ENCODE measurements around the gene ST6GALNAC3.

ST6GALNAC3 gene

DNA sequence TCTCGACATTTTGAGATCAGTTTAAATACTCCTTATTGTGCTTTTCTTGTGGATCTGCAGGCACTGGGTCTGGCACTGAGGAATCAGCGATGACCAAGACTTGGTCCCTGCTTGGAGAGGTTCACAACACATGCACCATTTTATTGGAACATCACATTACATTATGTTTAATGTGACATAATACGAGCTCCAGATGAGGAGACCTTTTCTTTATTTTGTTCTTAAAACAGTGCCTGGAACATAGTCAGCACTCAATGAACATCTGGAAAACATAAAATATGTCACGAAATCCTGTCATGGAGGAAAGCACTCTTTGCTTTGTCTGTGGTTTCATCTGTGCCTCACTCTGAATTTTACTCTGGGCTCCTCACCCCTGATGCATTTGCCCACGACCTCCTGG lies 110.7 kb downstream of the ST6GALNAC3 start:
- Histone ChIP-seq H3K4me3 (ENCODE audit: low read length) (no peak overlapping the region), H3K9me3 (ENCODE audit: control insufficient read depth, low read length) (no peaks in the 10 kb centered on the region), H3K36me3 (ENCODE audit: control insufficient read depth, insufficient read depth, low read length) (no peaks in the 10 kb centered on the region), H3K27me3 (ENCODE audit: control insufficient read depth, insufficient read depth, low read length) (no peaks in the 10 kb centered on the region), H3K4me1 (ENCODE audit: control insufficient read depth, insufficient read depth, low read length) (no peaks in the 10 kb centered on the region), H3K9ac (ENCODE audit: low read length) (no peak overlapping the region)

DNA sequence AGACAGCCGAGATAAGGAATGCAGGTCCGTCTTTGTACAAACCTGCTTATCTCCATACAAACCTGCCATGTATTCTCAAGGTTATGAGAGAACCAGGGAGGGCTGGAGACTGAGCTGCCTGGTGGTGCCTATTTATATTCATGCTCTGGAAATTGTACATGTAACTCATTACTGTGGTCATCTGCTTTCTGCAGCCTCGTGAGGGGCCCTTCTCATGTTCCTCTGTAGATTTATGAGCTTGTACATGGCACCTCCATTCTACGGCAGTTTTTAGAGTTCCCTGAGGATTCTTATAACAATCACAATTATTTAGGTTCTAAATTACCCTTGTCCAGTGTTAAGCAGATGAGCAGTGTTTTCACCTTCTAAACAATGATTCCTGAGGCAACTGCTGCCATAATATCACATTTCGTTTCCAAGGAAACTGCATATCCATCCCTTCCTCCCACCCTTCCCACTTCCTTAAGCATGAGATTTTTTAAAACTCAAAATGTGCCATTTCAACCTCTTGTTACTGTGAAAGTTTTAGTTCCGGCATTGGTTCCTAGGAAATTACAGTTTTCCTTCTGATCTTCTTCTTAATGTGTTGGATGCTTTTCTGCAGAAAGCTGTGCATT lies 112.1 kb downstream of the ST6GALNAC3 start:
- Histone ChIP-seq H3K9me3 (ENCODE audit: control insufficient read depth, low read length) (no peaks in the 10 kb centered on the region), H3K36me3 (ENCODE audit: control insufficient read depth, insufficient read depth, low read length) (no peaks in the 10 kb centered on the region), H3K9ac (ENCODE audit: low read length) (no peak overlapping the region), H3K27me3 (ENCODE audit: control insufficient read depth, insufficient read depth, low read length) (no peaks in the 10 kb centered on the region), H3K4me1 (ENCODE audit: control insufficient read depth, insufficient read depth, low read length) (no peaks in the 10 kb centered on the region), H3K4me3 (ENCODE audit: low read length) (no peak overlapping the region)

DNA sequence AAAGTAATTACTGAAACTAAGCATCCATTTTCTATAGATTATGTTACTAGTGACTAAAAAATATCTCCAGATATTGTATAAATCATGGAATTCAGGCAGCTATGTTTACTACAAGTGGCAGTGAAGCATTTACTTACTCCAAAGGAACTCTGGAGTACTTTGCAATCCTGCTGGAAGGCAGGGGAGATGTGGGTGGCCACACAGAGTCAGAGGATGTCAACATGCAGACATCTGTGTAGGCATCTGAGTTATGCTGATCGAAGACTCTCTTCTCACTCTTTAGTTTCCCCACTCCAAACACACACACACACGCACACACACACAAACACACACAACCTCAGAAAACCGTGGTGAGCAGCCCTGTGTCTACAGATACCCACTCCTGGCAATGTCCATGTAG lies 112.9 kb downstream of the ST6GALNAC3 start:
- H3K36me3 ChIP-seq (ENCODE audit: control insufficient read depth, insufficient read depth, low read length): no peaks in the 10 kb centered on the region
- H3K9me3 ChIP-seq (ENCODE audit: control insufficient read depth, low read length): no peaks in the 10 kb centered on the region
- no peaks in the 10 kb centered on the region for H3K4me1 ChIP-seq (ENCODE audit: control insufficient read depth, insufficient read depth, low read length)
- no peak overlapping the region for H3K9ac ChIP-seq (ENCODE audit: low read length)
- no peaks in the 10 kb centered on the region for H3K27me3 ChIP-seq (ENCODE audit: control insufficient read depth, insufficient read depth, low read length)
- no peak overlapping the region for H3K4me3 ChIP-seq (ENCODE audit: low read length)

DNA sequence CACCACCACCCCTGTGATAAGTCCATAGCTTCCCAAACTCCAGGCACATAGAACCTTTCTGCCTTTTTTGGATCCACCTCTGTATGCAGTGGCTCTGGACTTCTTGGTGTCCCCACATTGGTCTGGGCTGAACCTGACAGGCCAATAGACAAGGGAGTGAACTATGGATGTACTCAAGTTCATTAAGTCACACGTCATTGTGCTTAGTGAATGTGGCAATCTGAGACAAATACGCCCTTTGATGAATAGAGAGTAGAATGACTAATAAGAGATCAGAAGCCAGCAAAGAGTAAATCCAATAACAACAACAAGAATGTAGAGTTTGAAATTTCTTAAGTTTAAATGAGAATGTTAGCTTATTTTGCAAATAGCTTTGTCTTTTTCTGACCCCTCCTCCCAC lies 114.8 kb downstream of the ST6GALNAC3 start:
- Histone ChIP-seq H3K9me3 (ENCODE audit: control insufficient read depth, low read length) (no peaks in the 10 kb centered on the region), H3K36me3 (ENCODE audit: control insufficient read depth, insufficient read depth, low read length) (no peaks in the 10 kb centered on the region), H3K9ac (ENCODE audit: low read length) (no peak overlapping the region), H3K27me3 (ENCODE audit: control insufficient read depth, insufficient read depth, low read length) (no peaks in the 10 kb centered on the region), H3K4me1 (ENCODE audit: control insufficient read depth, insufficient read depth, low read length) (no peaks in the 10 kb centered on the region), H3K4me3 (ENCODE audit: low read length) (no peak overlapping the region)

DNA sequence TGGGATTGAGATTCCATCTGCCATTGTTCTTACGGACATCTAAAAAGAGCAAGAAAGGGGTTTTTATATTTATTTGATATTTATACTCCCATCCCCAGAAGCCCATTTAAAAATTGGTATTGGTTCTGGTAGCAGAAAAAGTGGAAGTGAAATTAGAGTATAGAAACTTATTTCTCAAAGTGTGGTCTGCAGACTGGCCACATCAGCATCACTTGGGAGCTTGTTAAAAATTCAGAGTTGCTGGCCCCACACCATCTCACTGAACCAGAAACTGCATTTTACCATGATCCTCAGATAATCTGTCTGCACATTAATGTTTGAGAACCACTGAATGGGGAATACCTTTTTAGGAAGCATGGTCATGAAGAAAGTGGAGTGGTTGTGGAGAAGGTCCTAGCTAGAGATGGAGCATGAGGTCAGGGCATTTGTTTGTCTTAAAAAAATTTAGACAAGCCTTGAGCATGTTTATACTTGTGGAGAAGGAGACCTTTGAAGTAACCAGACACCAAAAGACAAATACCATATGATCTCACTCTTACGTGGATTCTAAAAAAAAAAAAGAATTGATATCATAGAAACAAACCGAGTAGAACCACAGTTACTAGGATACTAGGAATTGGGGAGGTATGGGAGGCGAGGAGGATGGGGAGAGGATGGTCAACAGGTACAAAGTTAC lies 116.3 kb downstream of the ST6GALNAC3 start:
- no peaks in the 10 kb centered on the region for H3K27me3 ChIP-seq (ENCODE audit: control insufficient read depth, insufficient read depth, low read length)
- H3K9me3 ChIP-seq (ENCODE audit: control insufficient read depth, low read length): no peaks in the 10 kb centered on the region
- H3K36me3 ChIP-seq (ENCODE audit: control insufficient read depth, insufficient read depth, low read length): no peaks in the 10 kb centered on the region

DNA sequence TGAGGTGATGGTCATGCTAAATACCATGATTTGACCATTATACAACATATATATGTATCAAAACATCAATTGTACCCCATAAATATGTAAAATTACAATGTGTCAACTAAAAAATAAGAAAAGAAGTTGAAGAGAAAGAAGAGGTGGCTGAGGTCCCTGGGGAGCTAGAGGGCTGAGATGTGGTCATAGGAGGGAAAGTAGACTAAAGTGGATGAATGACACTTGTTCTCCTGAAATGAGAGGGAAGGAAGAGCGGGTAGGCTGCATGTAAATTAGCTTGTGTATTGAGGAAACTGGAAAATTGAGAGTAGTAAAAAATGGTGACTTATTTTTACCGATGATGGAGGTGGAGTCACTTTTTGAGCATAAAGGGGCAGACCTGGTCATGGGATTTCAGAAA lies 117.0 kb downstream of the ST6GALNAC3 start:
- H3K4me3 ChIP-seq (ENCODE audit: low read length): no peak overlapping the region
- H3K9me3 ChIP-seq (ENCODE audit: control insufficient read depth, low read length): no peaks in the 10 kb centered on the region
- no peaks in the 10 kb centered on the region for H3K4me1 ChIP-seq (ENCODE audit: control insufficient read depth, insufficient read depth, low read length)
- H3K36me3 ChIP-seq (ENCODE audit: control insufficient read depth, insufficient read depth, low read length): no peaks in the 10 kb centered on the region
- H3K27me3 ChIP-seq (ENCODE audit: control insufficient read depth, insufficient read depth, low read length): no peaks in the 10 kb centered on the region
- H3K9ac ChIP-seq (ENCODE audit: low read length): no peak overlapping the region

More for the DNA sequence above, 116.3 kb downstream of the ST6GALNAC3 start:
- H3K4me1 ChIP-seq (ENCODE audit: control insufficient read depth, insufficient read depth, low read length): no peaks in the 10 kb centered on the region
- H3K9ac ChIP-seq (ENCODE audit: low read length): no peak overlapping the region
- no peak overlapping the region for H3K4me3 ChIP-seq (ENCODE audit: low read length)

DNA sequence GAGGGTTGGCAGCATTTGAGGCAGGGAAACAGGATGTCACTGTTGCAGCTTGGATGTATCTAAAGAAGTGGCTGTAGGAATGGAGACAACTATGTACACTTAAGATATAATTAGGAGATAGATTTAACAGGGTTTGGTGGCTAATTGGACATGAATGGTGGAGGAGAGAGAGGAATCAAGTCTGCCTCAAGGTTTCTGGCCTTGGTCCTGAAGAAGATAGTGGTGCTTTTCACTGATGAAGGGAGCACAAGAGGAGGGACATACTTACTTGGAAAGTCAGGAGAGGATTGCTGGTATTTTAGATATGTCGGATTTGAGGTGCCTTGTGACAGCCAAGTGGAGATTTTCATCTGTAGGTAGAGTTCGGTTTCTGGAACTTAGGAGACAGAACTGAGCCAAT lies 123.9 kb downstream of the ST6GALNAC3 start:
- Histone ChIP-seq H3K27me3 (ENCODE audit: control insufficient read depth, insufficient read depth, low read length) (no peaks in the 10 kb centered on the region), H3K9me3 (ENCODE audit: control insufficient read depth, low read length) (no peaks in the 10 kb centered on the region), H3K9ac (ENCODE audit: low read length) (no peak overlapping the region), H3K36me3 (ENCODE audit: control insufficient read depth, insufficient read depth, low read length) (no peaks in the 10 kb centered on the region), H3K4me1 (ENCODE audit: control insufficient read depth, insufficient read depth, low read length) (no peaks in the 10 kb centered on the region), H3K4me3 (ENCODE audit: low read length) (no peak overlapping the region)

DNA sequence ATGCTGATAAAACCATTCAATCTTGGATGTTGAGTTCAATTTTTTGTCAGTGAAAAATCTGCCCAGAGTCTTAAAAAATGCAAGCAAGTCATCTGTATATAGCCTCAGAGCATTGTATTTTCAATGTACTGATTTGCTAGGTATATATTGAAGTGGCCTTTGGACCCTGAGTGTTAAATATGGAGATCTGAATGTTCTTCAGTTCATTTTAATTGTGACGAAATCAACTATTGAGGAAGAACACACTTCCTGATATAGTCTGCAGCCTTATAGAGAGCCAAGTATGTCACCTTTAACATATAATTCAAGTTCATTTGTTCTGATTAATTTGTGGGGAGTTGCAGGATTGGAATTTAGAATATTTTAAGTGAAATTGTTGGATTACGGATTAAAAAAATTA lies 128.1 kb downstream of the ST6GALNAC3 start:
- H3K36me3 ChIP-seq (ENCODE audit: control insufficient read depth, insufficient read depth, low read length): no peaks in the 10 kb centered on the region
- no peaks in the 10 kb centered on the region for H3K27me3 ChIP-seq (ENCODE audit: control insufficient read depth, insufficient read depth, low read length)
- no peaks in the 10 kb centered on the region for H3K9me3 ChIP-seq (ENCODE audit: control insufficient read depth, low read length)
- no peak overlapping the region for H3K4me3 ChIP-seq (ENCODE audit: low read length)
- no peak overlapping the region for H3K9ac ChIP-seq (ENCODE audit: low read length)
- no peaks in the 10 kb centered on the region for H3K4me1 ChIP-seq (ENCODE audit: control insufficient read depth, insufficient read depth, low read length)

DNA sequence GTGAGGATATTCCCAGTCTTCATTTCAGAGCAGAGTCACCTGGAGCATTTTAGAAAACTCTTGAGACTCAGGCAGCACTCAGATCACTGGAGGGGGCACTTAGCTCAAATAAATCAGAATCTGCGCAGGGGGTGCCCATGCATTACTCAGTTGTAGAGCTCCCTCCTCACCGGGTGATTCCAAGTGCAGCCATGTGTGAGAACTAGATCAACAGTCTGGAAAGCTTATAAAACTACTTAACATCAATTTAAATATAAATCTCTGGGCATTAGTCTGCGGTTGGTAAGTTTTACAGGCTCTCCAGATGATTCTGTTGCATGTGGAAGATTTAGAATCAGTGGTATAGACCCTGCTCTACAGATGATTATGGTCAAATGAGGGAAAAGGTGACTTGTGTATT lies 128.6 kb downstream of the ST6GALNAC3 start:
- Histone ChIP-seq H3K4me3 (ENCODE audit: low read length) (no peak overlapping the region), H3K36me3 (ENCODE audit: control insufficient read depth, insufficient read depth, low read length) (no peaks in the 10 kb centered on the region), H3K9ac (ENCODE audit: low read length) (no peak overlapping the region), H3K4me1 (ENCODE audit: control insufficient read depth, insufficient read depth, low read length) (no peaks in the 10 kb centered on the region), H3K27me3 (ENCODE audit: control insufficient read depth, insufficient read depth, low read length) (no peaks in the 10 kb centered on the region), H3K9me3 (ENCODE audit: control insufficient read depth, low read length) (no peaks in the 10 kb centered on the region)

DNA sequence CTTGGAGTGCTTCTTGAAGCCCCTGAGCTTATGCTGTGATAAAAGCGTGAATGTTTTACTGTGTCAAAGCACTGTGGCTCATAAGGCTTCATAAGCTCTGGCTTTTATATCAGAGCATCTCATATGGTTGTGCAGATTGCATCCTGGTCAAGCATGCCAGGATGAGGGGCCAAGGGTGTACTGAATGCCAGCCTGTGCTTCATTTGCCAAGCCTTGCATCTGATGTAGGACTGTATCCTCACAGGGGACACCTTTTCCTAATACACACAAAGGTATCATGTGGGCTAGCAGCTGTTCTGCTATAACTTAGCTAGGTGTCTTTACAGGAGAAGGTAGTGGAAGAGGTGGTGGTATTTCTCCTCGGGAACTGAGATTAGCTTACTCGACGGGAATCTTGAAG lies 134.7 kb downstream of the ST6GALNAC3 start:
- H3K4me1 ChIP-seq (ENCODE audit: control insufficient read depth, insufficient read depth, low read length): no peaks in the 10 kb centered on the region
- no peaks in the 10 kb centered on the region for H3K36me3 ChIP-seq (ENCODE audit: control insufficient read depth, insufficient read depth, low read length)
- H3K9me3 ChIP-seq (ENCODE audit: control insufficient read depth, low read length): no peaks in the 10 kb centered on the region
- H3K27me3 ChIP-seq (ENCODE audit: control insufficient read depth, insufficient read depth, low read length): no peaks in the 10 kb centered on the region
- H3K9ac ChIP-seq (ENCODE audit: low read length): no peak overlapping the region
- H3K4me3 ChIP-seq (ENCODE audit: low read length): no peak overlapping the region

DNA sequence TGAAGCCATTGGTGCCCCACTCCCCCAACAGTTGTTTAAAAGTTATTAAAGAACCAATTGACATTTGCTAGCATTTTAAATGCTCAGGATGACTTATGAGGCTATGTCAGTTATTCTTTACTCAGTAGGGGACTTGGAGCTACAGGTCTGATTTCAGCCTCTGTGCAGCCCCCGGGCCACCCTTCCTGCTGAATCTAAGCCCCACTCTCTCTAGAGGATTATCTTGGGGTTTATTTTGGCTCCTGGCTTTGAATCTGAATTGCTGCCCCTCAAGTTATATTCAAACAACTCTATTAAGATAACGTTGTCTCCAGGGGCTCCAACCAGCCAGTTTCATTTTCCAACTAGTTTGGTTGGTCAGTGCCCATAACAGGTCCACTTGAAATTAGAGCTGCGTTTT lies 135.1 kb downstream of the ST6GALNAC3 start:
- Histone ChIP-seq H3K4me3 (ENCODE audit: low read length) (no peak overlapping the region), H3K9ac (ENCODE audit: low read length) (no peak overlapping the region), H3K4me1 (ENCODE audit: control insufficient read depth, insufficient read depth, low read length) (no peaks in the 10 kb centered on the region), H3K27me3 (ENCODE audit: control insufficient read depth, insufficient read depth, low read length) (no peaks in the 10 kb centered on the region), H3K9me3 (ENCODE audit: control insufficient read depth, low read length) (no peaks in the 10 kb centered on the region), H3K36me3 (ENCODE audit: control insufficient read depth, insufficient read depth, low read length) (no peaks in the 10 kb centered on the region)

DNA sequence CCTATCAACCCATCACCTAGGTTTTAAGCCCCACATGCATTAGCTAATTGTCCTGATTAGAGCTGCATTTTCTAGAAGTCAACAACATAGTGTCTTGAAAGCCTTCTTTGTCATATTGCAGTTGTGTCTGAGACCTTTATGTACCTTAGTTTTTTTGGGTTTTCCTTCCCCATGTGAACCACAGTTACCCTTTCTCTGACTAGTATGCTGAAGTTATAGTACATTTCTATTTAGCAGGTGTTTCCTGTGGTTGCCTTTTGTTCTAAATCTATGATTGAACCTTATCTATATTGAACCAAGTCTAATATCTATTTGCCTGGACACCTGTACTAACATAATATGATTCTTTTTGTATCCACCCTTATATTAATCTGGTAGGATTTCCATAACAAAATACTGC lies 135.6 kb downstream of the ST6GALNAC3 start:
- Histone ChIP-seq H3K4me1 (ENCODE audit: control insufficient read depth, insufficient read depth, low read length) (no peaks in the 10 kb centered on the region), H3K4me3 (ENCODE audit: low read length) (no peak overlapping the region), H3K9ac (ENCODE audit: low read length) (no peak overlapping the region), H3K27me3 (ENCODE audit: control insufficient read depth, insufficient read depth, low read length) (no peaks in the 10 kb centered on the region), H3K9me3 (ENCODE audit: control insufficient read depth, low read length) (no peaks in the 10 kb centered on the region), H3K36me3 (ENCODE audit: control insufficient read depth, insufficient read depth, low read length) (no peaks in the 10 kb centered on the region)

DNA sequence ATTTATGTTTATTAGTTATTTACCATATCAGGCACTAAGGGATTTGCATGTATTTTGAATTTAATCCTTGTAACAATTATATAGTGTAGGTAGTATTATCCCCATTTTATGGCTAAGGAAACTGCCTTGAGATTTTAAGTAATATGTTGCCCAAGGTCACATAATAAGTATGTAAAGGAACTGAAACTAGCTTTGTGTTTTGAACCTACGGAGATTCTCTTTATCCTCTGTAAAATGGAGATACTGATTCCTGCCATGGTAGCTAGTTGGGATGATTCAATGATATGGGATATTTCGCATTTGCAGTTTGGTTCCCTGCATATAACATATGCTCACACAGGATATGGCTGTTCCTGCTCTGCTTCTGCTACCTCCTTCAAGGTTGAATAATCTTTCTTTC lies 144.3 kb downstream of the ST6GALNAC3 start:
- Histone ChIP-seq H3K4me3 (ENCODE audit: low read length) (no peak overlapping the region), H3K27me3 (ENCODE audit: control insufficient read depth, insufficient read depth, low read length) (no peaks in the 10 kb centered on the region), H3K4me1 (ENCODE audit: control insufficient read depth, insufficient read depth, low read length) (no peaks in the 10 kb centered on the region), H3K36me3 (ENCODE audit: control insufficient read depth, insufficient read depth, low read length) (no peaks in the 10 kb centered on the region), H3K9ac (ENCODE audit: low read length) (no peak overlapping the region), H3K9me3 (ENCODE audit: control insufficient read depth, low read length) (no peaks in the 10 kb centered on the region)

All from mucosa of stomach (tissue), 1 donor.